Lung (tissue), 12 donors: ENCODE data around the gene CAPRIN2. TPM values are rescaled to one million over a fixed set of nuclear protein-coding genes. Genes with fewer than 3 reads are reported as not detected.

Source experiments
- ATAC-seq: fragments of 200-7000 bp; cut with Tn5 transposase; one replicate; pipeline ENCODE4 v1.9.1; 2020; ENCODE audit warnings: moderate number of reproducible peaks; ENCODE audit not compliant: insufficient read depth, low FRiP score
- DNase-seq, 3 donors: peaks; one replicate each; pipeline ENCODE4 v3.0.0-alpha.2; 2013 to 2017
- H3K27ac ChIP-seq, 2 donors: one replicate each; pipeline ENCODE4 v1.5.1; 2013; ENCODE audit warnings: mild to moderate bottlenecking in 2 of 2, moderate library complexity in 2 of 2, control low read depth in 1 of 2, inconsistent platforms in 1 of 2, low read depth in 1 of 2, low read length in 1 of 2
- H3K27me3 ChIP-seq, 3 donors: one replicate each; pipeline ENCODE4 v1.5.1; 2013; ENCODE audit warnings: low read length in 2 of 3; ENCODE audit not compliant: control insufficient read depth in 3 of 3, insufficient read depth in 3 of 3
- H3K36me3 ChIP-seq, 4 donors: one replicate each; pipeline ENCODE4 v1.5.1; 2013; ENCODE audit warnings: low read length in 4 of 4, mild to moderate bottlenecking in 1 of 4, moderate library complexity in 1 of 4; ENCODE audit not compliant: control insufficient read depth in 4 of 4, insufficient read depth in 4 of 4
- H3K4me1 ChIP-seq, 5 donors: one replicate each; pipeline ENCODE4 v1.5.1; 2013; ENCODE audit warnings: low read length in 5 of 5, mild to moderate bottlenecking in 2 of 5, moderate library complexity in 1 of 5; ENCODE audit not compliant: control insufficient read depth in 5 of 5, insufficient read depth in 5 of 5
- H3K4me3 ChIP-seq: one replicate; pipeline ENCODE4 v1.5.1; 2013; ENCODE audit warnings: mild to moderate bottlenecking, control low read depth, moderate library complexity
- H3K9ac ChIP-seq, 2 donors: one replicate each; pipeline ENCODE4 v1.5.1; 2013; ENCODE audit warnings: low read length in 2 of 2, control low read depth in 1 of 2; ENCODE audit not compliant: insufficient read depth in 1 of 2
- H3K9me3 ChIP-seq, 4 donors: one replicate each; pipeline ENCODE4 v1.5.1; 2013; ENCODE audit warnings: low read length in 3 of 4, mild to moderate bottlenecking in 1 of 4, moderate library complexity in 1 of 4; ENCODE audit not compliant: control insufficient read depth in 4 of 4, insufficient read depth in 3 of 4
- CTCF ChIP-seq: IDR thresholded peaks from 2 replicates; pipeline ENCODE4 v1.5.1; 2012; ENCODE audit warnings: mild to moderate bottlenecking; ENCODE audit errors: control extremely low read depth, extremely low read depth
- WGBS, 2 donors: extraction: QIAGEN DNeasy Blood & Tissue Kit; methylation state at CpG; one replicate each; pipeline ENCODE4 v1.1.7; 2013; 5-methylcytosine and 5-hydroxymethylcytosine counted together
- polyA plus RNA-seq, 2 donors: library from polyadenylated mRNA; stranded (reverse); fragments of 200-250 nt; gene quantifications; one replicate each; pipeline ENCODE4 v1.2.1, GENCODE V29; 2013
- total RNA-seq, 2 donors: library from RNA; depleted of rRNA in 1 of 2; stranded (reverse); fragments of >200 nt in 1 of 2; gene quantifications; one replicate each; pipeline ENCODE4 v1.2.1, GENCODE V29; 2014 to 2021
- donor health status: control.
- donor health status: control.
- donor health status: Bipolar disorder and iron deficiency.
- donor health status: healthy.
- donor health status: DM: yes; HTN: yes; CAD: no.

CAPRIN2 gene
- total and polyA plus RNA-seq, 4 donors: 8.2 to 43.5 (median 16.9) TPM

DNA sequence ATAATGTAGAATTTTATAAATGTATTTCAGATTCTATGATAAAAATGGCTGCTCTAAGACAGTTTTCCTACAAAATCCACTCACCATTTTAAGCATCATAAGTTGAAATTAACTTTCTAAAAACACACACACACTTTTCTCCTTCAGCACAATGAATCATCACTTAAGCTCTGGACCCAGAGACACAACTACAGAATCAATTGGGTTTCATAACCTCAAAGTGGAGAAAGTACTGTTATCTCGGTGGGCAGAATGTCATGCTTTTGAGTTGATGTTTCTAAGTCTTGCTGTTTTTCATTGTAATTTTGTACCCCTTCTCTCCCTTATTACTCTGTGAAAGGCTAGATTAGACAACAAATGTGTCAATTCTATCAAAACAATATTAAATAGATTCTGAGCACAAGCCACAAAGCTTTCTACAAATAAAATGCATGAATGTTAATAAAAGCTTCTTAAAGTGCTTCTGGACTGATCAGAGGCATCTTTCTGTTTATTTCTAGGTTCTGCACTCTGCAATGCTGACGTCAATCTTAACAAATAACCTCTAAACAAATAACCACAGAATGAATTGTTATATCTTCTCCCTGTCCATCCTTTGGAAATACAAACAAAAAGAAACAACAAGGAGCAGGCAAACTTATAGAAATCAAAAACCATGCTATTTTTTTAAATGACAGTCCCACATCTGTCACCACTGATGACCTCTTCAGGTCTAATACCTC is 67.3 kb downstream of the CAPRIN2 start:
- TF ChIP-seq CTCF: no peak
- DNase-seq (no peak), ATAC-seq (no peak)
- no peaks in the 10 kb centered on the region for H3K9me3 ChIP-seq
- H3K27me3 ChIP-seq: no peaks in the 10 kb centered on the region
- peaks cover 0 to 6% (median 0%) of the 10 kb centered on the region in 5 donors for H3K4me1 ChIP-seq
- WGBS, 2 donors: 84 to 87% methylated on average over 2 of the region's 2 CpGs
- no peak overlapping the region for H3K9ac ChIP-seq
- no peak overlapping the region for H3K27ac ChIP-seq
- peaks cover 0 to 7% (median 4%) of the 10 kb centered on the region in 4 donors for H3K36me3 ChIP-seq
- no peak overlapping the region for H3K4me3 ChIP-seq

DNA sequence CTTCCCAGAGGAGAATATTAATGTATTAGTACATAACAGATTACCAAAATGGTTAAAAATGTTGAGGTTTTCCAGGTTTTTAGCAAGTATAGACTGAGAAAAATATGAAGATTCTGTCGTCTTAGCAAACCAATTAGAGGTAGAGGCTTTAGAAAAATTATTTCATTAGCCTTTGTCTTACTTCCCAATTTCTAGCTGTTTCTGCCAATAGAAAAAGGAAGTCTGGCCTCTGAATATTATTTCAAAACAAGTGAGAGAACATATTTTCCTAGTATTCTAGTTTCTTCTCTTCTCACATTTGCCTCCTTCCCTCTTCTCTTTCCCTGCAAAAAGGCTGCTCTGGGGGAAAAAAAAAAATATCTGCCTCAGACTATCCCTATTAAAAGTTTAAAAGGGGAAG is 75.5 kb downstream of the CAPRIN2 start:
- ATAC-seq (no peak), DNase-seq (no peak)
- H3K9ac ChIP-seq: no peak overlapping the region
- WGBS, 2 donors: 37 to 70% methylated on average over 1 of the region's 1 CpG
- peaks cover 4 to 22% (median 17%) of the 10 kb centered on the region in 4 donors for H3K36me3 ChIP-seq
- no peaks in the 10 kb centered on the region for H3K9me3 ChIP-seq
- no peak overlapping the region for H3K4me3 ChIP-seq
- no peak overlapping the region for H3K27ac ChIP-seq
- no peak for TF ChIP-seq CTCF
- H3K27me3 ChIP-seq: no peaks in the 10 kb centered on the region
- peaks cover 0 to 2% (median 0%) of the 10 kb centered on the region in 5 donors for H3K4me1 ChIP-seq

- DNase-seq: no peak
- no peak for TF ChIP-seq CTCF
- 82 to 93% methylated on average over 1 of the region's 1 CpG for WGBS, 2 donors
- peaks cover 4 to 20% (median 16%) of the 10 kb centered on the region in 4 donors for H3K36me3 ChIP-seq
- ATAC-seq: no peak
- H3K4me3 ChIP-seq: no peak overlapping the region
- H3K27ac ChIP-seq: no peak overlapping the region
- no peaks in the 10 kb centered on the region for H3K9me3 ChIP-seq
- peaks cover 0 to 2% (median 0%) of the 10 kb centered on the region in 5 donors for H3K4me1 ChIP-seq
- H3K27me3 ChIP-seq: no peaks in the 10 kb centered on the region
- no peak overlapping the region for H3K9ac ChIP-seq
Observed at GRCh38 chr12:30678221-30678620, 76.5 kb downstream of the CAPRIN2 start.

DNA sequence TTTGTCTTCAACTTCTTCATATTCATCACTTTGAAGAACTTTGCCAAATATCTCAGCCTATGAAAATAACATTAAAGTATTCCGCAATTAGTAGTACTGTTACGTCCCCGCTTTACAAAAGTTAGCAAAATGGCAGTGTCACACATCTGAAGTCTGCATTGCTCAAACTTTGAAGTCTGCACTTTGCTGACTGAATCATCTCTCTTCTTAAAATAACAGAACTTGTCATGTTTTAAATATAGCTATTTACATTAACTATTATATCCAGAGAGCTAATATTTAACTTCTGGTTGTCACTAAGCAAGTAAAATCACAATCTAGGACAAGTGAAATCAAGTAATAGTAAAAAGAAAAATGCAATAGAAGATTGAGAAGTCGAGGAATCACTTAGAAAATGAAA is 93.5 kb downstream of the CAPRIN2 start:
- ATAC-seq: no peak
- no peak for TF ChIP-seq CTCF
- Histone ChIP-seq H3K27me3 (no peaks in the 10 kb centered on the region), H3K4me1 (no peaks in the 10 kb centered on the region), H3K27ac (no peak overlapping the region), H3K36me3 (peaks cover 6 to 29% (median 20%) of the 10 kb centered on the region in 4 donors), H3K4me3 (no peak overlapping the region), H3K9ac (no peak overlapping the region), H3K9me3 (no peaks in the 10 kb centered on the region)
- 73 to 75% methylated on average over 4 of the region's 4 CpGs for WGBS, 2 donors
- no peak for DNase-seq
